Ammon's horn (tissue), 1 donor: ENCODE measurements around the gene SLC35F3.
"Not testable (repeated sequence)": the region's sequence is repeated elsewhere in the genome, so short reads cannot be mapped to it uniquely, and the experiment has no call there.

Source experiments
- DNase-seq: peaks from one replicate; pipeline ENCODE4 v3.0.0-alpha.2; 2016; ENCODE audit warnings: low spot score

SLC35F3 gene

GRCh38 chr1:234321231-234321630, 416.8 kb downstream of the SLC35F3 start:
- DNase-seq = no peak

- no peak for DNase-seq
Observed at GRCh38 chr1:234322097-234322496, 417.6 kb downstream of the SLC35F3 start.

DNA sequence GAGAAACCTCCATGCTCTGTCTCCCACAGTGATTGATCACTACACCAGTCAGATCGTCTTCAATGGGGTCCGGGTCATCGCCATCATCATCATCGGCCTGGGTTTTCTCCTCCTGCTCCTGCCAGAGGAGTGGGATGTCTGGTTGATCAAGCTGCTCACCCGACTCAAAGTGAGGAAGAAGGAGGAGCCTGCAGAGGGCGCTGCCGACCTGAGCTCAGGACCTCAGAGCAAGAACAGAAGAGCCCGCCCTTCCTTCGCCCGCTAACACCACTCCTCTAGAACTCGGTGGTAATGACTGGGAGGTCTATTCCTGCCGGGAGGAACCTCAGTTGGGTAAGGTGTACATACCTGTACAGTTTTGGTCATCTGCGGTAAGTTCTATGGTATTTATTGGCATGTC, 418.5 kb downstream of the SLC35F3 start:
- DNase-seq = no peak

GRCh38 chr1:234324821-234325220, 420.3 kb downstream of the SLC35F3 start:
- DNase-seq = no peak

DNA sequence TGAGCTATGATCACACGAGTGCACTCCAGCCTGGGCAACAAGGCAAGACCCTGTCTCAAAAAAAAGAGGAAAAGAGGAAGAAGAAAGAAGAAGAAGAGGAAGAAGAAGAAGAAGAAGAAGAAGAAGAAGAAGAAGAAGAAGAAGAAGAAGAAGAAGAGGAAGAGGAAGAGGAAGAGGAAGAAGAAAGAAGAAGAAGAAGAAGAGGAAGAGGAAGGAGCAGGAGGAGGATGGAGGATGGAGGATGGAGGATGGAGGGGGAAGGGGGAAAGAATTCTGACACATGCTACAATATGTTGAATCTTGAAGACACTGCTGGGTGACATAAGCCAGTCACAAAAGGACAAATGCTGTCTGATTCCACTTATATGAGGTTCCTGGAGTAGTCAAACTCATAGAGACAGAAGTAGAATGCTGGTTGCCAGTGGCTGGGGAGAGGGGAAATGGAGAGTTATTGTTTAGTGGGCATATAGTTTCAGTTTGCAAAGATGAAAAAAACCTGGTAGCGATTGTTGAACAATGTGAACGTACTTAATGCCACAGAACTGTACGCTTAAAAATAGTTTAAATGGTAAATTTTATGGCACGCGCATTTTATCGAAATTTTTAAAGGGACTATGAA, 421.5 kb downstream of the SLC35F3 start:
- DNase-seq = no peak

DNA sequence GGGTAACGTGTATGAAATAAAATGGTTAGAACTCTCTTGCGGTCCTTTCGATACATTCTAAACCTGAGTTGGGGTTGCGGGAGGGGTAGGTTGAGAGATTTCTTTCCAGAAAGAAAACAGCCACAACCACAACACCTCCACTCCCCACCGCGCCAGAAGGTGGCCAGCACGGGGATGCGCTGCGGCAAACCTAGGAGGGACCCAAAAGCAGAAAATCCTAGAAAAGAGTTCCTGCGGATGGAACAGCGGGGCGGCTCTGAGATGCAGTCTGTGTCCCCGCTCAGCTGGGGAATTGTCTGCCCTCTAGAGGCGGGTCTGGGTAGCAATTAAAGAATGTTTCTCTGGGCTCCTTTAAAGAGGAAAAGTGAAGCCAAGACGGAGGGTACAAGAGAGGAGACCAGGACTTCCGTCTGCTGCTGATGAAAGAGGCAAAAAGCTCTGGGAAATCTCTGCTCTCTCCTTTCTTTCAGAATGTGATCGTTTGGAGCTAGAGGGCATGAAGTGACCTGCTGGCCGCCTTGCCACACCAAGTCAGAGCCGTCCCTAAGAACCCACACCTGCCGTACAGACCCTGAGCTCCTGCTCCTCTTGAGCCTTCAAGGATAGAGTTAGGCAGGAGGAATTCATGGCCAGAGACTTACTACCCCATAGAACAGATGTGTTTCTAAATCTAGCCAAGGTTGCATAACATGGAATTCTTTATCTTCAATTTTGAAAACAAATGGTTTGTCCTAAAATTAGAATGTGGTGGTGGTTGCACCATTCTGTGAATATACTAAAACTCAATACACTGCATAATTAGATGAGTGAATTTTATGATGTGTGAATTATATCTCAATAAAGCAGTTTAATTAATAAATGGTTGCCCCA, 422.3 kb downstream of the SLC35F3 start:
- DNase-seq = peak; percentile 36

- no peak for DNase-seq
Observed at GRCh38 chr1:234327577-234328164, 423.2 kb downstream of the SLC35F3 start.

DNA sequence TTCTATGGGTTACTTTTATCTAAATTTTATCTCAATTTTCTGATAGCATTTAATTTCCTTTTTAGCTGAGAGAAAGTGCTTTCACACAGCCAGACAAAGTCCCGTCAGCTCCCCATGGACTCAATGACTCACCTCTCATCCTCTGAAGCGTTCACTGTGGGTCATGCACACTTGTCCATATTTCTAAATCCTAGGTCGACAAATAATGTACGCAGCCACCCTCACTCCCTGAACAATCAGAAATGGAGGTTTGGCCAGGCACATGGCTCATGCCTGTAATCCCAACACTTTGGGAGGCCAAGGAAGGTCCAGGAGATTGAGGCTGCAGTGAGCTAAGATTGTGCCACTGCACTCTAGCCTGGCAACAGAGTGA, 426.4 kb downstream of the SLC35F3 start:
- no peak for DNase-seq

DNA sequence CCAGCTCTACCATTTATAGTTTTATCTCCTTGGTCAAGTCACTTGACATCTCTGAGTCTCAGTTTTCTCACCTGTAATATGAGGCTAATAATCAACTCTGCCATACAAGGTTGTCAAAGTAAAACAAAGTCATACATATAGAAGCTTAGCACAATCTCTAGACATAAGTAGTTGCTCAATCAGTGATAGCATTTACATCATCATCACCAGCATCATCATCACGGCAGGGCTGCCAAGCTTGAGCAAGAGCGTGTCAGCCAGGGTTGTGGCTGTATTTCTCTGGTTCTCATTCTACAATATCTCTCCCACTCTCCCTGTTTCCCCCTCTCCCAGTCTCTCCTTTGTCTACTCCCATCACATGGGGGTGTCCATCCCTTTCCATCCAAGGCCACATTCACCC, 427.0 kb downstream of the SLC35F3 start:
- no peak for DNase-seq

GRCh38 chr1:234336359-234336758, 431.9 kb downstream of the SLC35F3 start:
- no peak for DNase-seq

- DNase-seq = no peak
Observed at GRCh38 chr1:234337233-234337632, 432.8 kb downstream of the SLC35F3 start.

- no peak for DNase-seq
Observed at GRCh38 chr1:234340528-234340927, 436.1 kb downstream of the SLC35F3 start.

DNA sequence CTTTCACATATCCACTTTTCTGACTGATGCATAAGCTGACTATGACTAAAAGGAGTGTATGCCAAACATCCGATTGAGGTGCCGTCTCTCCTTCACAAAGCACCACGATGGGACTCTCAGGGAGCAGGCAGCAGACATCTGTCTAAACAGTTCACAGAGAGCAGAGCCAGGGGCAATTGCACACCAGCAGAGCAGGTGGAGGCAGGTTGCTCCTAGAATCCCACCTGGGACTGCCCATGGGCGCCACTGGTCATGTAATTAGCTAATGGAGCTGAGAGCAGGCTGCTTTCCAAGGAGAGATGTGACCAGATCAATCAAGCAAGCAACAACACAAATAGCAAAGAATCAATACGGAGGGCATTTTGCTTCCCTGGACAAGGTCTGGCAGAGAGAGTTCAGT, 438.3 kb downstream of the SLC35F3 start:
- no peak for DNase-seq

DNA sequence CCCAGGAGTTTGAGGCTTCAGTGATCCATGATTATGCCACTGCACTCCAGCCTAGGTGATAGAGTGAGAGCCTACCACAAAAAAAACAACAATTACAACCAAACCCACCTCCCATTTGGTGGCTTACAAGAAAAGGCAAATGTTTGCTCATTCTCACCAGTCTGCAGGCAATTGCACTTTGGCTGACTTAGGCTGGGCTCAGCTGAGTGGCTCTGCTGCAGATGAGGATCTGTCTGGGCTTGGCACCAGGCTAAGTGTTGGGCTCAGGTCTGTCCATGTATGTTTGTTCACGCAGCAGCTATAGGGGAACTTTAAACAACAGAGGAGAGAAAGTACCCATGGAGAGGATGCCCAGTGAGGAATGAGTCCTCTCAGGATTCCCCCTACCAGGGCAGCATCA, 440.8 kb downstream of the SLC35F3 start:
- DNase-seq = no peak

DNA sequence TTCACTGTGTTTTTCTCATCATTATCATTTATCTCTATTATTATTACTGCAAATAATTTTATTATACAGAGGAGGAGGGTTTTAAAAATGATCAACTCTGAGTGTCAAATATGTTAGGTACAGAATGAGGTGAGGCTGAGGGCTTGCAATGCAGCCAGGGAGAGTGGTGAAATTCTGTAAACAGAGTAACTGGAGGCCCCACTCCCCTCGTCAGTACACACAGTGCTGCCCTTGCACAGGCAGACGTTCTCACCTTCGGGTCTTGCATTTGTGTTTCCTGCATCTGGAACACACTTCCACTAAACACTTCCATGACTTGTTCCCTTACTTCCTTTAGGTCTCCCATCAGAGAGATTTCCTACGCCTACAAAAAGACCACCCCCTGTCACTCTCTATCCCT, 444.5 kb downstream of the SLC35F3 start:
- DNase-seq = no peak

- no peak for DNase-seq
Observed at GRCh38 chr1:234355782-234356510, 451.5 kb downstream of the SLC35F3 start.

DNA sequence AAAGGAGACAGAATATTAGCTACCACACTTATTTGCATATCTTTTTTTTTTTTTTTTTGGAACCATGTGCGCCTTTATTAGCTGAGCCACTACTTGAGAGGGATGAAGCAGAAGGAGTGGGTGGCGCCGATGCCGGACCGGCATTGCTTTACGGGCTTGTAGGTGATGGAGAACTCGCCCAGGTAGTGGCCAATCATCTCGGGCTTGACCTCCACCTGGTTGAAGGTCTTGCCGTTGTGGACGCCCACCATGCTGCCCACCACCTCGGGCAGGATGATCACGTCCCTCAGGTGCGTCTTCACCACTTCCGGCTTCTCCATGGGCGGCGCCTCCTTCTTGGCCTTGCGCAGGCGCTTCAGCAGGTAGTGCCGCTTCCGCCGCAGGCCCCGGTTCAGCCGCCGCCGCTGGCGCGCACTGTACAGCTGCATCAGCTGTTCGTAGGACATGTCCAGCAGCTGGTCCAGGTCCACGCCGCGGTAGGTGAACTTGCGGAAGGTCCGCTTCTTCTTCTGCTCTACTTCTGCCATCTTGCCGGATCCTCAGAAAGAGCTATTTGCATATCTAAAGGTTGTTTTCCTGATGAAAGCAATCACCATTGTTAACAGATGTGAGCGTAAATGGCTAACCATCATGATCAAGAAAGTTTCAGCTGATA, 452.3 kb downstream of the SLC35F3 start:
- DNase-seq = not testable (repeated sequence)

- no peak for DNase-seq
Observed at GRCh38 chr1:234357831-234358230, 453.4 kb downstream of the SLC35F3 start.

- no peak for DNase-seq
Observed at GRCh38 chr1:234361102-234361603, 456.7 kb downstream of the SLC35F3 start.

GRCh38 chr1:234362558-234362957, 458.1 kb downstream of the SLC35F3 start:
- no peak for DNase-seq

- peak; percentile 57 for DNase-seq
Observed at GRCh38 chr1:234368320-234369032, 464.0 kb downstream of the SLC35F3 start.
